ENCODE data around the gene DMRTA1.

DMRTA1 gene

DNA sequence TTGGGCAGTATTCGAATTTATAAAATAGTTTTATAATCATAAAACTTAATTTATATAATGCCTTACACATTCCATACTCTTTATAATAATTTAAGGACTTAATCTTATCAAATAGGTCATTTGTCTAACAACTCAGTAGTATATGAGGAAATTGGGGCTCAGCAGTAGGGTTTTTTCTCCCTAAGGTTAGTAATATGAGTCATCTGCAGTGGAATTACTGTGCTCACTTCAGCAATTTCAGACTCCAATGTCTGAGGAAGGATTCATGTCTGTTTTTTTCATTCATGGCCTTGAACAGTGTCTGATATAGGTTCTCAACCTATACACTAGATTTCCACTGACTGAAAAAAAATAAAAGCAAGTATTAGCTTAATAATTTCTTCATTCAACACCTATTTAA is 7.4 kb downstream of the DMRTA1 start:
- no peak for DNase-seq
- TF ChIP-seq, protein P1, sequence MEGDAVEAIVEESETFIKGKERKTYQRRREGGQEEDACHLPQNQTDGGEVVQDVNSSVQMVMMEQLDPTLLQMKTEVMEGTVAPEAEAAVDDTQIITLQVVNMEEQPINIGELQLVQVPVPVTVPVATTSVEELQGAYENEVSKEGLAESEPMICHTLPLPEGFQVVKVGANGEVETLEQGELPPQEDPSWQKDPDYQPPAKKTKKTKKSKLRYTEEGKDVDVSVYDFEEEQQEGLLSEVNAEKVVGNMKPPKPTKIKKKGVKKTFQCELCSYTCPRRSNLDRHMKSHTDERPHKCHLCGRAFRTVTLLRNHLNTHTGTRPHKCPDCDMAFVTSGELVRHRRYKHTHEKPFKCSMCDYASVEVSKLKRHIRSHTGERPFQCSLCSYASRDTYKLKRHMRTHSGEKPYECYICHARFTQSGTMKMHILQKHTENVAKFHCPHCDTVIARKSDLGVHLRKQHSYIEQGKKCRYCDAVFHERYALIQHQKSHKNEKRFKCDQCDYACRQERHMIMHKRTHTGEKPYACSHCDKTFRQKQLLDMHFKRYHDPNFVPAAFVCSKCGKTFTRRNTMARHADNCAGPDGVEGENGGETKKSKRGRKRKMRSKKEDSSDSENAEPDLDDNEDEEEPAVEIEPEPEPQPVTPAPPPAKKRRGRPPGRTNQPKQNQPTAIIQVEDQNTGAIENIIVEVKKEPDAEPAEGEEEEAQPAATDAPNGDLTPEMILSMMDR (IDR thresholded peaks at IDR 0.05) = no peak
- Mint-ChIP-seq H3K4me3 (no peak overlapping the region), H3K27me3 (ENCODE audit: low read depth, poor library complexity) (no peaks in the 10 kb centered on the region), H3K36me3 (ENCODE audit: low read depth) (no peaks in the 10 kb centered on the region), H3K27ac (no peak overlapping the region), H3K9me3 (no peaks in the 10 kb centered on the region), H3K4me1 (peaks cover 3% of the 10 kb centered on the region)

DNA sequence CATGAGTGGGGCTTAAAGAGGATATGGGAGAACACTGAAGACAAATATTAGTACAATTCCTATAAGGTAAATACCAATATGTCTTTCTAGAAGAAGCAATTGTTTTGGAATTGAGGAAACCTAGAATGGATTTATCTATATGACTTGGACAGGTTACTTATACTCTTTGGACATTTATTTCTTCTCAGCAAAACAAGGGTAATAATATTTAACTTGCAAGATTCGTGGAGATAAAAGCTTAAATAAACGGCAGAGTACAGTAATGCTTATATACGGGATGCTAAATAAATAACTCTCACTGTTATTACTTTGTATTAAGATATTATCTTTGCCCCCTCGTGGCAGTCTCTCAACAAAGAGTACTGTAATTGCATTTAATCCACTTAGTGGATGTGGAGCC is 8.6 kb downstream of the DMRTA1 start:
- DNase-seq = no peak
- Mint-ChIP-seq H3K27me3 (ENCODE audit: low read depth, poor library complexity) (peaks cover 2% of the 10 kb centered on the region), H3K36me3 (ENCODE audit: low read depth) (no peaks in the 10 kb centered on the region), H3K9me3 (no peaks in the 10 kb centered on the region), H3K4me1 (no peaks in the 10 kb centered on the region), H3K4me3 (no peak overlapping the region), H3K27ac (no peak overlapping the region)
- TF ChIP-seq, protein P1 (IDR thresholded peaks at IDR 0.05) = no peak

GRCh38 chr9:22457448-22457847 is 10.8 kb downstream of the DMRTA1 start:
- DNase-seq = no peak
- H3K4me3 Mint-ChIP-seq = no peak overlapping the region
- no peak overlapping the region for H3K27ac Mint-ChIP-seq
- peaks cover 2% of the 10 kb centered on the region for H3K27me3 Mint-ChIP-seq (ENCODE audit: low read depth, poor library complexity)
- H3K9me3 Mint-ChIP-seq = no peaks in the 10 kb centered on the region
- TF ChIP-seq, protein P1 (IDR thresholded peaks at IDR 0.05) = no peak
- H3K36me3 Mint-ChIP-seq (ENCODE audit: low read depth) = no peaks in the 10 kb centered on the region
- no peaks in the 10 kb centered on the region for H3K4me1 Mint-ChIP-seq

GRCh38 chr9:22463205-22463604 is 16.6 kb downstream of the DMRTA1 start:
- Mint-ChIP-seq H3K27me3 (ENCODE audit: low read depth, poor library complexity) (peaks cover 2% of the 10 kb centered on the region), H3K4me3 (no peak overlapping the region), H3K4me1 (no peaks in the 10 kb centered on the region), H3K36me3 (ENCODE audit: low read depth) (no peaks in the 10 kb centered on the region), H3K27ac (no peak overlapping the region), H3K9me3 (no peaks in the 10 kb centered on the region)
- TF ChIP-seq, protein P1 (IDR thresholded peaks at IDR 0.05) = no peak
- no peak for DNase-seq

DNA sequence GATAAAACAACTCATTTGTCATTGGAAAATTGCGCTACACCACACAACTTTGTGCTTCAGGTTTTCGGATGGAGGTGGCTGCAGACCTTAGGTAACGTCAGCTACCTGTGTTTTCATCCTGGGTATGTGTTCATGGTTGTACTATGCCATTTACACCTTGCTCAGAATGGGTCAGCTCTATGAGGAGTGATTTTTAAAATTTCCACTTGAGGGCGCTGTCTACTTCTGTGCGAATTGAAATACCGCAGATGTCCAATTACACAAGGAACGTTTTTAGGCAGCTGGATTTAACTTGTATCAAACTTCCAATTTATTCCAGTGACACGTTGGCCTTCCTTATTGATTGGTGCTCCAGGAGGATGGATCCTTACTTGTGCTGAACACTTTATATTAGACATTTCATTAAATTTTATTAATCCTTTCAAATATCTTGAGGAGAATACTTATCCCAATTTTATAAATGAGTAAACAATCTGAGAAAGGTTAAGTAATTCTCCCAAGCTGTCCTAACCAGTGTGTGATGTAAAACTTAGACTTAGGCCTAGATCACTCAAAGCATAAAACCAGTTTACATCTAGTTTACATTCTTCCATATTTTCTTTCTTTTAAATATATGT is 23.4 kb downstream of the DMRTA1 start:
- Mint-ChIP-seq H3K4me1 (no peaks in the 10 kb centered on the region), H3K9me3 (no peaks in the 10 kb centered on the region), H3K4me3 (no peak overlapping the region), H3K36me3 (ENCODE audit: low read depth) (no peaks in the 10 kb centered on the region), H3K27ac (no peak overlapping the region), H3K27me3 (ENCODE audit: low read depth, poor library complexity) (no peaks in the 10 kb centered on the region)
- peak; percentile 44 for DNase-seq
- TF ChIP-seq, protein P1 (IDR thresholded peaks at IDR 0.05) = peak; percentile 84

GRCh38 chr9:22481566-22481965 is 34.9 kb downstream of the DMRTA1 start:
- Mint-ChIP-seq H3K9me3 (peaks cover 15% of the 10 kb centered on the region), H3K4me3 (no peak overlapping the region), H3K36me3 (ENCODE audit: low read depth) (no peaks in the 10 kb centered on the region), H3K27me3 (ENCODE audit: low read depth, poor library complexity) (no peaks in the 10 kb centered on the region), H3K27ac (no peak overlapping the region), H3K4me1 (peaks cover 7% of the 10 kb centered on the region)
- TF ChIP-seq, protein P1 (IDR thresholded peaks at IDR 0.05) = no peak
- DNase-seq = no peak
